ENCODE data around the gene TRIM43B. TPM values are rescaled to one million over a fixed set of nuclear protein-coding genes. Genes with fewer than 3 reads are reported as not detected.
"Not testable (repeated sequence)": the region's sequence is repeated elsewhere in the genome, so short reads cannot be mapped to it uniquely, and the experiment has no call there.

TRIM43B gene
- total RNA-seq, 1 donor from 2014 or later: not detected

GRCh38 chr2:95433973-95434372 lies 50.6 kb downstream of the TRIM43B start:
- DNase-seq: not testable (repeated sequence)

GRCh38 chr2:95433373-95433772 lies 51.2 kb downstream of the TRIM43B start:
- DNase-seq: not testable (repeated sequence)

- DNase-seq: not testable (repeated sequence)
Measured at GRCh38 chr2:95429748-95430467, 54.6 kb downstream of the TRIM43B start.

DNA sequence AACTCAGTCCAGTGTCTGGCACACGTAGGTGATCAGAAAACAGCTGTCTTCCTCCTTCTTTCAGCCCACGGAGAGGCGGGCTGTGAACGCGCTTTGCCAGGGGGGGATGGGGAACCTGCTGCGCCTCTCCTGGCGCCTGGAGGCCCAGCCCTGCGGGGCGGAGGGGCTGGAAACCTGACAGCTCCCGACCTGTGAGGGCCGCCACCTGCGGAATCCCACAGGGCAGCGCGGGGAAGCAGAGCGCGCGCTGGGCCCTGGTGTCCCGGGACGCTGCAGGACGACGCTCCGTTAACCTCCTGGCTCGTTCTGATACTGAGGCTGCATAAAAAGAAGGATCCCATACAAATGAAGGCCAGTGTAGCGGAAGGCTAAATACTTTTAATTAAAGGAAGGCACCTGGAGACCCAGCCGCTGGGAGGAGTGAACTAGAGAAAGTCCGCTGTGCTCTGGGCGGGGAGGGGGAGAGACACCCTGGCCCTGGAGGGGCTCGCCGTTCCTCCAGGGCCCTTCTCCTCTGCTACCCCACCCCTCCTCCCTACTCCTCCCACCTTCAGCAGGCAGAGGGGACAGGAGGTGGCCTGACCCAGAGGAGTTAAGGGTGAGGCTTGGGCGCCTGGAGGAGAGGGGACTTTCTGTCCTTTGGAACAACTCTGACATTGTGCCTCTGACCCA lies 57.2 kb downstream of the TRIM43B start:
- not testable (repeated sequence) for DNase-seq

Small RNA genes within 50 kb of the gene (small RNA-seq; reads per million reads assigned to genes)
- gene AC009237.11 (ENCODE audit: low replicate concordance): not detected
- not detected for gene AC133104.2 (ENCODE audit: low replicate concordance)

Other genes with a start within 250 kb of the TRIM43B start
- 12.6 TPM for gene PROM2, start 210.3 kb downstream of the TRIM43B start, total RNA-seq
- 8.8 TPM for gene KCNIP3, start 187.4 kb downstream of the TRIM43B start, total RNA-seq
- 20.8 TPM for gene FAHD2A, start 82.0 kb downstream of the TRIM43B start, total RNA-seq
- gene TRIM43, start 107.2 kb upstream of the TRIM43B start, total RNA-seq: not detected